Esophagus (tissue), 2 donors: Measurements from ENCODE around the gene SMU1. TPM values are rescaled to one million over a fixed set of nuclear protein-coding genes. Genes with fewer than 3 reads are reported as not detected.

Experiments
- H3K27ac ChIP-seq, 2 donors: one replicate each; pipeline ENCODE4 v1.5.1; 2013; ENCODE audit warnings: low read depth in 2 of 2, mild to moderate bottlenecking in 2 of 2, inconsistent platforms in 1 of 2, low read length in 1 of 2, moderate library complexity in 1 of 2
- H3K27me3 ChIP-seq, 2 donors: one replicate each; pipeline ENCODE4 v1.6.1; 2013; ENCODE audit warnings: low read length in 2 of 2, control low read depth in 1 of 2, mild to moderate bottlenecking in 1 of 2; ENCODE audit not compliant: insufficient read depth in 2 of 2, control insufficient read depth in 1 of 2
- H3K36me3 ChIP-seq, 2 donors: one replicate each; pipeline ENCODE4 v1.6.1; 2013; ENCODE audit warnings: low read length in 1 of 2; ENCODE audit not compliant: control insufficient read depth in 2 of 2, insufficient read depth in 2 of 2
- H3K4me1 ChIP-seq, 2 donors: one replicate each; pipeline ENCODE4 v1.6.1; 2013; ENCODE audit warnings: low read length in 1 of 2; ENCODE audit not compliant: control insufficient read depth in 2 of 2, insufficient read depth in 2 of 2
- H3K4me3 ChIP-seq, 2 donors: one replicate each; pipeline ENCODE4 v1.5.1; 2013; ENCODE audit warnings: low read length in 2 of 2, mild to moderate bottlenecking in 2 of 2, low read depth in 1 of 2, moderate library complexity in 1 of 2
- H3K9me3 ChIP-seq, 2 donors: one replicate each; pipeline ENCODE4 v1.6.1; 2013; ENCODE audit warnings: mild to moderate bottlenecking in 2 of 2, low read depth in 1 of 2, low read length in 1 of 2, moderate library complexity in 1 of 2; ENCODE audit not compliant: control insufficient read depth in 2 of 2, insufficient read depth in 1 of 2
- WGBS, 2 donors: extraction: QIAGEN DNeasy Blood & Tissue Kit; methylation state at CpG; one replicate each; pipeline ENCODE4 v1.1.7; 2013; 5-methylcytosine and 5-hydroxymethylcytosine counted together
- polyA plus RNA-seq, 2 donors: library from polyadenylated mRNA; stranded (reverse); fragments of 200-250 nt; gene quantifications; one replicate each; pipeline ENCODE4 v1.2.3, GENCODE V29; 2013
- donor health status: healthy with polysubstance abuse.
- donor health status: Bipolar disorder and iron deficiency.

Gene SMU1
- polyA plus RNA-seq = 1 to 10 TPM; 4.8 to 8.5 TPM

DNA sequence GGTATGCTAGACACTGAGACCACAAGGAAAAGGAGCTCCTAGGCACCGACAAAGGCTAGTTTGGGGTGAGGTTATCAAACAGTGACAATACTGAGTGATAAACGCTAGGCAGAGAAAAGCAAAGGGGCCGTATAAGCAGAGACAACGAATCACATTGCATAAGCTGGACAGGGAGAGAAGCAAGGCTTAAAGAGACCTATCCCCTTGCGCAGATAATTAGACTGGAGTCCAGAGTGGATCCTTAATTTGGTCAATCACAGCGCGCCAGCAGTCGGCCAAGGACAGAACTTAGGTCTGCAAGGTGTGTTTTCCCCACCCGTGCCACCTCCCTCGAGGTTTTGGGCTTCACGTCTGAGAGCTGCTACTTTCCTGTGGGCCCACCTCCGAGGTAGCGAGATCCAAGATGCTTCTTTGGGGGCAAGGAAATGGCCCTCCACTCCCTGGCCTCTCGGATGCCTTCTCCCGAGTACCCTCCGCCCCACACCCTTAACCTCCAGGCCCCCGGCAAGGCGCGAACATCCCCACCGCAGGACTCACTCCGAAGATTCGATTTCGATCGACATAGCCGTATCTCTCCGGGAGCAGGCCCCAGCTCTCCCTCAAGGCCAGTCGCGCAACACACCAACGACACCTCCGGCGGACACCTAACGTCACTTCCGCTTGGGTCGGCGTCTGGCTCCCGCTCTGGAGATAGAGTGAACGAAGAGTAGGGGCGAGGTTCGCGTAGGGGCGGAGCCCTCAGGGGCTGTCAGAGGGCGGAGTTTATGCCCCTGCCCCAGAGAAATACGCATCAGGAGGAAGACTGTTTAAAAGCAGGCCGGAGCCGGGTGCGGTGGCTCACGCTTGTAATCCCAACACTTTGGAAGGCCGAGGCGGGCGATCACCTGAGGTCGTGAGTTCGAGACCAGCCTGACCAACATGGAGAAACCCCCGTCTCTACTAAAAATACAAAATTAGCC is at the start of gene SMU1:
SMU1 (minus strand) TSS at position 629 of the 959 bp plus-strand sequence; CDS start at position 563, 66 bp downstream.
- peak within 1 kb of the TSS; percentile 97 to 99 for H3K27ac ChIP-seq
- WGBS, 2 donors = 0 to 1% methylated on average over 52 to 53 of the region's 53 CpGs
- no peaks in the 10 kb centered on the region for H3K9me3 ChIP-seq
- H3K4me1 ChIP-seq = no peaks in the 10 kb centered on the region
- H3K4me3 ChIP-seq = peak within 1 kb of the TSS; percentile 92
- H3K27me3 ChIP-seq = no peaks in the 10 kb centered on the region
- H3K36me3 ChIP-seq = peaks cover 6 to 8% of the 10 kb centered on the region in 2 donors

DNA sequence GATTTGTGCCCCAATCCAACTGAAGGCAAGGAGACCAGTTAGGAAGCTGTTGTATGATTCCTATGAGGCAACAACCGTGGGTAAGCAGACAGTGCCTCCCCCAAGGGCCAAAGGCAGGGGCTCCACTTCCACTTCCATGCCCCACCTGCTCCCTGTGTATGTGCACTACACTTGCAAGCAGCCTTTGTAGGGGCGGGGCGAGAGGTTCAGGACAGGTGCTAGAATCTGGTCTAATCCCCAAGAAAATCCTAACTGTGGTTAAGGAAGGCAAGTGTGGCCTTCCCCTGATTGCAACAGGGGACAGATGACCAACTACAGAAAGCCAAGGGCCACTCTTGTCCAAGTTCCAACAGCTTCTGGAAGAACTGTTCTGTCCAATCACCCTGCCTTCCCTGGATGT is 49.0 kb upstream of the SMU1 start:
- no peaks in the 10 kb centered on the region for H3K27me3 ChIP-seq
- H3K9me3 ChIP-seq = no peaks in the 10 kb centered on the region
- H3K36me3 ChIP-seq = peaks cover 7 to 28% of the 10 kb centered on the region in 2 donors
- H3K27ac ChIP-seq = no peak overlapping the region
- H3K4me1 ChIP-seq = peaks cover 9 to 21% of the 10 kb centered on the region in 2 donors
- no peak overlapping the region for H3K4me3 ChIP-seq
- WGBS, 2 donors = 92 to 95% methylated on average over 3 of the region's 3 CpGs

DNA sequence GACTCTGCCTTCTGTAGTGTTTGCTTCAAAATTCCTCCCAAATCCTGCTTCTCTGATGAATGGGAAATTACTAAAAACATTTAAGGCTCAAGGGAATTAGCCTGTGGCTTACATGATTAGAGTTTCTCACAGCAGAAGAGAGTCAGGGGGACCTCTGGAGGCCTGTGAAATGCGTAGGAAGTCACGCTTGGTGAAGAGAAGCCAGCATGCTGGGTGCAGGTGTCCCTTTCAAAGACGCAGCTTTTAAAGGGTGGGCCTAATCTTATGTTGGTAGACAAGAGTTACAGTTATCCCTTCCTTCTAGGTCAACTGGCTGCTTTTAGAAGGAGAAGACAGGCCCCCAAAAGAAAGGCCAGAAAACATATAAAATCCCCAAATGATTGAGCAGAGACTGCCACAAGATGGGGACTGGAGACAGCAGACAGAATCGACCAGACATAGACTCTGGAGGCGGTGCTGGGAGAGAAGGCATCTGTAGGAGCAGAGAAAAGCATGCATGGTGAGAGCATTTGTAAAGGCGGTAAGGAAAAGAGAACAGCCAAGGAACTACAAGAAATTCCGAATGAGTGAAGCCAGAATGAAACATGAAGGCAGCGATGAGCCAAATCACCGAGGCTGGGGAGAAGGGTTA is 48.4 kb upstream of the SMU1 start:
- no peak overlapping the region for H3K4me3 ChIP-seq
- H3K27me3 ChIP-seq = no peaks in the 10 kb centered on the region
- H3K27ac ChIP-seq = no peak overlapping the region
- WGBS, 2 donors = 80% methylated on average over 9 of the region's 9 CpGs
- no peaks in the 10 kb centered on the region for H3K9me3 ChIP-seq
- H3K36me3 ChIP-seq = peaks cover 7 to 28% of the 10 kb centered on the region in 2 donors
- peaks cover 9 to 19% of the 10 kb centered on the region in 2 donors for H3K4me1 ChIP-seq

DNA sequence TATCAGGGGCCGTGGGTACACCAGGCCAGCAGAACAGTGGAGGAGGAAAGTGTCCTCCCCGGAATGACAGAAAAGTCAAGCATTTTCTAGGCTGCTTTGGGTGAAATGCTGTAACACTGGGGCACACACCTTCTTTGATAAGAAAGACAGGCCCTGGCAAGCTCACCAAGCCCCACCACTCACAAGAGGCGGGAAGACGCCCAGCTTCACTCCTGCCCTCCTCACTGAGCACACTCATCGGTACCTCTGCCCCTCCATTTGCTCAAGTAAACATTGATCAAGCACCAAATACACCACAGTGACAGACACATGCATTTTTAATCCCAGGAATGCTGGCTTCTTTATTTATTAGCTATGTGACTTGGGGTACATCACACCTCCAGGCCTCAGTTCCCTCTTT is 47.6 kb upstream of the SMU1 start:
- 90 to 95% methylated on average over 5 of the region's 5 CpGs for WGBS, 2 donors
- no peaks in the 10 kb centered on the region for H3K9me3 ChIP-seq
- peaks cover 7 to 30% of the 10 kb centered on the region in 2 donors for H3K36me3 ChIP-seq
- H3K27me3 ChIP-seq = no peaks in the 10 kb centered on the region
- H3K4me3 ChIP-seq = no peak overlapping the region
- H3K4me1 ChIP-seq = peaks cover 6 to 14% of the 10 kb centered on the region in 2 donors
- H3K27ac ChIP-seq = no peak overlapping the region

DNA sequence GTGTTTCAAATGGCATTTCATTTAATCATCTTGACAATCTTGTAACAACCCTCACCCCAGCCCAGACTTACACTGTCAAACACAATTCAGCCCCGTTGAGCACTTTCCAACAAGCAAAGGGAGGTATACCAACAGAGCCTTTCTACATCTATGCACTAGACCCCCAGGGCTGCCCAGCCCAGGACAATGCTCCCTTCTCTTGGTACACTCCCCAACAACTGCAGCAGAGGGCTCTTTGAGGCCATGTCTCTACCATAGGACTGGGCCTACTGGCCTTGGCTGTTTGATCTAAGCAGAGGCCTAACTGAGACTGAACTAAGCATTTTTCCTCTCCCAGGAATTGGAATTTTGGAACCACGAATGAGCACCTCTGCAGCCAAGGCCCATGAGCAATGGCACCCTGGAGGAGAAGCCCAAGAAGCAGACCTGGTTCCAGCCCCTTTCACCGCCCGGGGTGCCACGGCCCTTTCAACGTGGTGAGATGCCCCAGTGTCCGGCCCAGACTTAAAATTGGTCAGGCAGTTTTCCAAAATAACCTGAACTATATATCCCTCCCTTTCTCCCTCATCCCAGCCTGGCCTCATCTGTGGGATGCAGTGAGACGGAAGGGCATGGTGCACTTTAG is 47.0 kb upstream of the SMU1 start:
- WGBS, 2 donors = 96 to 98% methylated on average over 8 of the region's 8 CpGs
- Histone ChIP-seq H3K4me1 (peaks cover 6 to 14% of the 10 kb centered on the region in 2 donors), H3K36me3 (peaks cover 7 to 26% of the 10 kb centered on the region in 2 donors), H3K9me3 (no peaks in the 10 kb centered on the region), H3K27ac (no peak overlapping the region), H3K4me3 (no peak overlapping the region), H3K27me3 (no peaks in the 10 kb centered on the region)

DNA sequence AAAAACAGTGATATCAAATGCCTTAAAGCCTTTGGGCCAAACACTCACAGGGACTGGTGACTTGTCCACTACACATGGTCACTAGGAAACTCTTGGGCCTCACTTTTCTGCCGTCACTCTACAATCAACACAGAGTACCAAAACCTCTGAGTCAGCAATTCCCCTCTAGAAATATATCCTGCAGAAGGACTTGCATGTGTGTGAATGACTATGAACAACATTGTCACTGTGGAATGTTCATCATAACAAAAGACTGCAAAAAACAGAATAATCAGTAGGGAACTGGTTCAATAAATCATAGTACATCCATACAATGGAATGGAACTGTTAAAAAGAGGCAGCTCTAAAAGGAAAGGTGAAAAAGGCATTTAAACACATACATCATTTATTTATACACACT is 44.1 kb upstream of the SMU1 start:
- no peaks in the 10 kb centered on the region for H3K9me3 ChIP-seq
- 81 to 89% methylated on average over 1 of the region's 1 CpG for WGBS, 2 donors
- H3K27me3 ChIP-seq = no peaks in the 10 kb centered on the region
- no peak overlapping the region for H3K27ac ChIP-seq
- no peak overlapping the region for H3K4me3 ChIP-seq
- H3K36me3 ChIP-seq = peaks cover 7 to 21% of the 10 kb centered on the region in 2 donors
- H3K4me1 ChIP-seq = peaks cover 2 to 7% of the 10 kb centered on the region in 2 donors

DNA sequence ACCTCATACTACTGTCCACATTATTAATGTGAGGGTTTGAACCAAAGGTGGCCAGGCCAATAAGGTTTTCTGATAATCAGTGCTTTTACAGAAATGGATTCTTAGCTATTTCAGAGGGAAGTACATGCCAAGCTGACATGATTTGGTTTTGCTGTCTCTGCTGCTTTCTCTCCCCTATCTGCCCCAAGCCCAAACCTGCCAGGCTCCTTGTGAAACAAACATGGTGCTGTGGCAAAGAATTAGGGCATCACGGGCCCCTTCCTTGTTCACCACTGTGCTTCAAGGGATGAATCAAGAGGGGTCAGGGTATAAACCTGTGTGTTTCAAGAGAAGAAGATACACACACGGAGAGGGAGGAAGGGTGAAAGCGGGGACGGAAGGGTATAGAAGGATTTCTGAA is 41.3 kb upstream of the SMU1 start:
- 86 to 90% methylated on average over 4 of the region's 4 CpGs for WGBS, 2 donors
- no peak overlapping the region for H3K27ac ChIP-seq
- H3K36me3 ChIP-seq = peaks cover 7 to 27% of the 10 kb centered on the region in 2 donors

DNA sequence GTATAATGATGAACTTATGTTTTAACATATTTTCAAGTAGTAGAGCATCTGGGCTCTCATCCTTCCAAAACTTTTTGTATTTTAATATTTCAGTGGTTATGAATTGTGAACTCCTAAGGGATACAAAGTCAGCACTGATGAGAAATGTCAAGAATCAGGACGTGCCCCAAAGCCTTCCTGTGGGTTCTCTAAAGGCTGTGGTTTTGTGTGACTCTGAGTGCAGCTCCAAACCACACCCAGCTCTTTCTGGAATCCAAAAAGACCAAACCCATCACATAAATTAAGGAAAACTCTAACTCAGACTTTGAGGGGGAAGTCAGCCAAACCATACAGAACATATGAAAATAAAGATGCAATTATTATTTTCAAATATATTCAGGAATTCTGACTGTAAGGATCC is 40.8 kb upstream of the SMU1 start:
- no peak overlapping the region for H3K27ac ChIP-seq
- 19 to 31% methylated on average over 1 of the region's 1 CpG for WGBS, 2 donors
- no peak overlapping the region for H3K4me3 ChIP-seq
- no peaks in the 10 kb centered on the region for H3K9me3 ChIP-seq
- peaks cover 0 to 4% of the 10 kb centered on the region in 2 donors for H3K4me1 ChIP-seq
- no peaks in the 10 kb centered on the region for H3K27me3 ChIP-seq
- peaks cover 7 to 28% of the 10 kb centered on the region in 2 donors for H3K36me3 ChIP-seq

More for the DNA sequence above, 41.3 kb upstream of the SMU1 start:
- Histone ChIP-seq H3K4me1 (peaks cover 0 to 4% of the 10 kb centered on the region in 2 donors), H3K27me3 (no peaks in the 10 kb centered on the region), H3K4me3 (no peak overlapping the region), H3K9me3 (no peaks in the 10 kb centered on the region)

DNA sequence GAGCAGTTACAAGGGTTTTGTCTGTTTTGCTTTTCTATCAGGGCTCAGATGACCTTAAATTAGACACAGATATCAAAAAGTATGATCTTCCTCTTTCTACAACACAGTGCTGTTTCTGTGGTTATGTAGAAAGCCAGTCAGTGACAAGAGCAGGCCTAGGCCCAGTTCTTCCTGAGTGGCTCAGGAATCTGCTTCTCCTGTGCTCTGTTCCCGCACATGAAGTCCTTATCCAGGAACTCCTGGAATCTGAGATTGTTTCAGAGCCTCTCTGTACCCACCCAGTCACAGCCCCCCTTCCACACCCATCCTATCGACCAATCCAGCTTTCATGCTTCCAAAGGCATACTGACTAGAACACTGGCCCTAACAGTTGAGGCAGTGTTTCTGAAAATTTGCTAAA is 40.4 kb upstream of the SMU1 start:
- Histone ChIP-seq H3K27ac (no peak overlapping the region), H3K9me3 (no peaks in the 10 kb centered on the region), H3K27me3 (no peaks in the 10 kb centered on the region), H3K36me3 (peaks cover 10 to 32% of the 10 kb centered on the region in 2 donors), H3K4me3 (no peak overlapping the region), H3K4me1 (peaks cover 0 to 4% of the 10 kb centered on the region in 2 donors)
- WGBS, 2 donors = 76 to 94% methylated on average over 2 of the region's 2 CpGs
